HG03342 (cell line): ENCODE results near the gene FHDC1.
"Not testable (repeated sequence)": the region's sequence is repeated elsewhere in the genome, so short reads cannot be mapped to it uniquely, and the experiment has no call there.

Experiments used
- ATAC-seq: cut with Tn5 transposase; IDR thresholded peaks from one replicate; pipeline ENCODE4 v1.9.1; 2021; ENCODE audit warnings: mild to moderate bottlenecking, moderate library complexity; ENCODE audit not compliant: unreplicated experiment

FHDC1 gene

DNA sequence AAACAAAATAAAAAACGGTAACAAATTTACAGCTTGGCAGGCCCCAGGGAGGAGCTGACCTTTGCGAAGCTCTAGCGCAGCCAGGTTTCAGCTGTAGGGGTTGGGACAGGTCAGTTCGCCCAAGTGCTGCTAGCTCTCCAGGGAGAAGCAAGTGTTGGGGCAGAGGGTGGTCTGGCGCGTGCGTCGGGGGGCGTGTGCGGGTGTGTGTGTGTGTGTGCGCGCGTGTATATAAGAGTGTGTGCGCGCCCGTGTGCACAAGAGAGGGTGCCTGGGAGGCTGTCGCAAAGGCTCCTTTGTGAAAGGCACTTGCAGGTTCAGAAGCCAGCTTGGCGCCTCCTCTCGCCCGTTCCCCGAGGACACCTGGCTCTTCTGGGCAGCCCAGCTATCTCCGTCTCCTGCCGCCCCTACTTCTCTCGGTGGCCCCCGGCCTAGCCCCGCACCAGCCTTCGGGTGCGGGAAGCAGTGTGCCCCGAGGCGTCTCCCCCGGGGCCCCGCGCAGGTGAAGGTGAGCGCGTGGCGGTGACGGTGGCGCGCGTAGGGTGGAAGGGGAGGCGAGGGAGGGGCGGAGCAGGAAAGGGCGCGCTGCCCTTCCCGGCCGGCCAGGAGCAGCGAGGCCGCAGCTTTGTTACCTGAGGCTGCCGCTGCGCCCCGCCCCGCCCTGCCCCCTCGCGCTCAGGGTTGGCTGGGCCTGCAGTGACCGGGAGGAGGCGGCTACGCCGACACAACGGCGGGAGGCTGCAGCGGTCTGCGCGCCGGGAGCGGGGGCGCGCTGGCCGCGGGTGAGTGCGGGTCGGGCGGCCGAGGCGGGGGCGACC, at the start of gene FHDC1:
Gene FHDC1, plus strand, starts transcription at position 693 of the 815 bp plus-strand sequence. CDS start 6,735 bp downstream, outside the sequence.
- no peak for ATAC-seq

DNA sequence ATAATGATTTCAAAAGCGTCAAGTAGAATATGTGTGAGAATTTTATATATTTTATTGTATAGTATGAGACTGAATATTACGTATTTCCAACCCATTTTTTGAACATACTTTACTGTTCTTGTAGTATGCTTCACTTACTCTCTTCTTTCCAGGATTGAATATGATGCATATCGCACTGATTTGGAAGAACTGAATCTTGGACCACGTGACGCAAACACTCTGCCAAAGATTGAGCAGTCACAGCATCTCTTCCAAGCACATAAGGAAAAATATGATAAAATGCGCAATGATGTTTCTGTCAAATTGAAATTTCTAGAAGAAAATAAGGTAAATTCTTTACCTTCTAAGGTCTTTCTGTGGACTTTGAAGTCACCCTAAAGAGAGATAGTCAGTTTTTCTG, 48.1 kb upstream of the FHDC1 start:
- no peak for ATAC-seq

GRCh38 chr4:152892974-152893373, 43.1 kb upstream of the FHDC1 start:
- ATAC-seq = no peak

- ATAC-seq = no peak
Measured at GRCh38 chr4:152894673-152895072, 41.5 kb upstream of the FHDC1 start.

DNA sequence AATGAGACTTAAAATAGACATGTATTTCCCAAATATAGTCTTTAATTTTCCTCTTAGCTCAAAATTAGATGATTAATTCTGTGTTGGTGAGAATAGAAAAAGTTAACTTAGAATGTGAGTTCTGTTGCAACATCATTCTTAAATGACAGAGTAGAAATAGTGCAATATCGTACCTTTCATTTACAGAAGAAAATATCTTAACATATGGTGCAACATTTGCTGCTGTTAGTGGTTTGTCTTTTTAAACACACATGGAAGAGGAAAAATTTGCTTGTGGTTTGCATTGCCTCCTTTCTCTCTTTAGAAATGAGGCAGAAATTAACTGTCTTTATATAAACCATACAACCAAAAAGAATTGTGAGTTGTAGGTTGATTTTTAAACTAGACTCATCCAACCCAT, 39.3 kb upstream of the FHDC1 start:
- ATAC-seq = no peak

DNA sequence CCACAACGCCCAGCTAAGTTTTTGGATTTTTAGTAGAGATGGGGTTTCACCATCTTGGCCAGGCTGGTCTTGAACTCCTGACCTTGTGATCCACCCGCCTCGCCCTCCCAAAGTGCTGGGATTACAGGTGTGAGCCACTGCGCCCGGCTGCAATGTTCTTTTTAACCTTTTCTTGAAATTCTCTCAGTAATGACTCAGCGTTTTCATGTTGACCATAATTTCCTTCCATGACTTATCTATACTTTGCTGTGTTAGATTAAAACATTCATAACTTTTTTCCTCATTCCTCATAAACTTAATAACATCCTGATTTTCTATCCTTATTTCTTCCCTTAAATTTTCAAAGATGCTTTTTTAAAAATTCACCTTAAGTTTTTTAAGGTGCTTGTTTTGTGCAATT, 38.0 kb upstream of the FHDC1 start:
- ATAC-seq = not testable (repeated sequence)

DNA sequence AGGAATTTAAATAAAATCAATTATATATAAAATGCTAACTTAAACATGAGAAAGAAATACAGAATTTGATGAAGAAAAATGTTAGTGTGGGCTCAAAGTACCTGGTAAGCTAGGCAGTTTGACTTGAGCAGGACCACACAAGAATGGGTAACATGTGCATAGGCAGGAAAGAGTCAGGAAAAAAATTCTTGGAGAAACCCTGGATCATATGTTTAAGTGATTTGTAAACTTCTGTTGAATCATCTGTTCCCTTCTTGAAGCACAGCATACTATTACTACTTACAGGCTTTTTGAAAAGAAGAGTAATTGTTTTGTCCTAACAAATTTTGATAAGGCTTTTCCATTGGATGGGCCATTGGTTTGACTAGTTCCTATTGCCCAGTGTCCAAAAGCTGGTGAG, 37.5 kb upstream of the FHDC1 start:
- ATAC-seq = no peak

DNA sequence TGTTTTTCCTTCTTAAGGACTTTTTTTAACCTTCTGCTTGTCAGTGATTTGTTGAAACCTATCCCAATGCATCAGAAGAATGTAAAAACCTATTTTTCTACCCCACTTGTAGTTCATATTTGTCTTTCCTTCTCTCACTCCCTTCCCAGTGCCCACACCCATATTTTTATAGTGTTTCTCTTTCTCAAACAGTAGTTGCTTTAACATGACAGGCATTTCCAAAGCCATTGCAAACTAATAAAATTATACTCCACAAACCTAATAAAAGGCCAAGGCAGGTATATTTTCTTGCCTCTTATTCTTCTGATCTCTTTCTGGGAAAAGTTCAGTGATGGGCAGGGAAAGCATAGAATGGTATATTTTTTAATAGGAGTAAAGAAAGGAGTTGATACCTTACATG, 35.7 kb upstream of the FHDC1 start:
- ATAC-seq = no peak

DNA sequence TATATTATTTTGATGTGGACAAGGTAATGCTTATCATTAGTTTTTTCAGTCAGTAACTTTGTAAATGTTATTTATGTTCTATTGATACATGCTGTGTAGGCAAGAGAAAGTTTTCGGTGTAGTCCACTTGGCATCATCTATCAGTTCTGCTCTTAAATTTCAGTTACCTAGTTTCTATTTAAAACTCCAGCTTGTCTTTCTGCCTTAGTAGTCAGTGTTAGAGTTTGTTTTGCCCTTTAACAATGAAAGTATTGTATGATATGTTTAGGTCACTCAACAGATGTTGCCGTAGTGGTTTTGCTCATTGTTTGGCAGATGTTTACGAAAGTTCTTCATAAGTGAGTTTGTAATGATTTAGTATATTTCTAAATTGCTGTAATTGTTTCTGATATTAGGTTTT, 34.9 kb upstream of the FHDC1 start:
- no peak for ATAC-seq

DNA sequence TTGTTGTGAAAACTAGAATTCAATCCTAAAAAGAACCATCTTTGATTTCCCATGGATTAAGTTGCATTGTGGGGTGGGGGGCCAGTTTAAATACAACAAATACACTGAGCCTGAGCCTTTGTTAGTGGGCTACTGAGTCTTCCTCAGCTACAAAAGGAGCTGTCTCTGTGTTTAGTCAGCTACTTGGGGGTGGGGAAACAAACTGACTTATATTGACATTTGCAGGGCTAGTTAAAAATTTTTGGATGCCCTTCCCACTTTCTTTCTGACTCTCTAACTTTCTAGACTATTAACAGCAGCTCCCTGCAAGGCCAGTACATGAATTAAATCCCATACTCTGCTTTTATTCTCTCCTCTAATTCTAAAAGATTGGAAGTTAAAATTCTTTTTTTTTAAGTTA, 32.5 kb upstream of the FHDC1 start:
- ATAC-seq = no peak

DNA sequence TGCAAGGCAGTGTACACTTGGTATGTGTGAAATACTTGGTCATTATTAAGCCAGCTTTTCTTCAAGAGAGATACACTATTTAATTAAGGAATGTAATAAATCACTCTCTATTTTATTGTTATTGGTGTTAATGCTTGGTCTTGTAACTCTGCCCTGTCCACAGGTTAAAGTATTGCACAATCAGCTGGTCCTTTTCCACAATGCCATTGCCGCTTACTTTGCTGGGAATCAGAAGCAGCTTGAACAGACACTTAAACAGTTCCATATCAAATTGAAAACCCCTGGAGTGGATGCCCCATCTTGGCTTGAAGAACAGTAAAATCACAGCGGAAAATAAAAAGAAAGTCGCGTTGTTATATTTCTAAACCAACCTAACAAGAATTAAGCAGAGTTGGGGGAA, 26.2 kb upstream of the FHDC1 start:
- ATAC-seq = no peak

- no peak for ATAC-seq
Measured at GRCh38 chr4:152910521-152910920, 25.6 kb upstream of the FHDC1 start.

GRCh38 chr4:152917543-152918395, 18.4 kb upstream of the FHDC1 start:
- no peak for ATAC-seq

DNA sequence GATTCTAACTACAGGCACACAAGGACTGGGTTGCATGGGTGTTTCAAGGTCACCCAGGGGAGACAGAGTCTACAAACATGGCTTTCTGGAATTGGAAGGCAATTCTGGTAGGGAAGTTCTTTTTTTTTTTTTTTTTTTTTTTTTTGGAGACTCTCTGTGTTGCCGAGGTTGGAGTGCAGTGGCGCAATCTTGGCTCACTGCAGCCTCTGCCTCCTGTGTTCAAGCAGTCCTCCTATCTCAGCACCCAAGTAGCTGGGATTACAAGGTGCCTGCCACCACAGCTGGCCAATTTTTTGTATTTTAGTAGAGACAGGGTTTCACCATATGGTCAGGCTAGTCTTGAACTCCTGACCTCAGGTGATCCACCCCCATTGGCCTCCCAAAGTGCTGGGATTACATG, 16.3 kb upstream of the FHDC1 start:
- ATAC-seq = no peak

- ATAC-seq = no peak
Measured at GRCh38 chr4:152920768-152921167, 15.4 kb upstream of the FHDC1 start.

GRCh38 chr4:152921284-152921683, 14.8 kb upstream of the FHDC1 start:
- no peak for ATAC-seq

DNA sequence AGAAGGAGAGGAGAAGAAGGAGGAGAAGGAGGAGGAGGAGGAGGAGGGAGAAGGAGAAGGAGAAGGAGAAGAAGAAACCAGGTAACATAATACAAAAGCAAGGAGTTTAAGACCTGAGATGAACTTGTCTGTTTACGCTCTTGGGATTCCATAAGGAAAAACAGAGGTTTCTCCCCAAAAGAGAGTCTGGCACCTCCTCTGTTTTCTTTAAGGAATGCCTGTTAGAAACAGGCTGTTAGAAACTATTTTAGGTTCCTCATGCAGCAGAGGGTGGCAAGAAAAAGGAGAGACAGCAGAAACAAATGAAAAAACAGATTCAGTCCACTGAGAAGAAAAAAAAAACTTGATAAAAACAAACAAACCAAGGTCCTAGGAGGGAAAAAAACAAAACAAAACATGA, 10.3 kb upstream of the FHDC1 start:
- ATAC-seq = no peak

- no peak for ATAC-seq
Measured at GRCh38 chr4:152926959-152927358, 9.2 kb upstream of the FHDC1 start.

DNA sequence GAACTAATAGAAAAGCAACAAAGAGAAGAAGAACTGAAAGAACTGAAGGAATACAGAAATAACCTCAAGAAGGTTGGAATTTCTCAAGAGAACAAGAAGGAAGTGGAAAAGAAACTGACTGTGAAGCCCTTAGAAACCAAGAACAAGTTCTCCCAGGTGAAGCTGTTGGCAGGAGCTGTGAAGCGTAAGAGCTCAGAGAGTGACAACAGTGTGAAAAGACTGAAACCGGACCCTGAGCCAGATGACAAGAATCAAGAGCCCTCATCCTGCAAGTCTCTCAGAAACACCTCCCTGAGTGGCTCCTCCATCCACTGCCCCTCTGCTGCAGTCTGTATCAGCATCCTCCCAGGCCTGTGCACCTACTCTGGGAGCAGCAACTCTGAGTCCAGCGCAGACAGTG, 8.4 kb upstream of the FHDC1 start:
- no peak for ATAC-seq

- no peak for ATAC-seq
Measured at GRCh38 chr4:152928286-152928685, 7.8 kb upstream of the FHDC1 start.

GRCh38 chr4:152929888-152930287, 6.2 kb upstream of the FHDC1 start:
- no peak for ATAC-seq

GRCh38 chr4:152935143-152935542, 980 bp upstream of the FHDC1 start:
- no peak for ATAC-seq
